ENCODE results near the gene XPR1.

- no peak for TF ChIP-seq CTCF (IDR thresholded peaks at IDR 0.05)
- TF ChIP-seq POLR2A (IDR thresholded peaks at IDR 0.05): no peak
- TF ChIP-seq POLR2AphosphoS5 (IDR thresholded peaks at IDR 0.05): no peak
These were observed 48.8 kb downstream of the XPR1 start for GRCh38 chr1:180680558-180681144.
